HG02885 (cell line): Measurements from ENCODE around the gene GSTA3.
A peak's percentile ranks its signal among the peaks of the same experiment; 100 is the strongest.
"Not testable (repeated sequence)": the region's sequence is repeated elsewhere in the genome, so short reads cannot be mapped to it uniquely, and the experiment has no call there.

Experiments used
- ATAC-seq: cut with Tn5 transposase; IDR thresholded peaks from one replicate; pipeline ENCODE4 v1.9.1; 2021; ENCODE audit warnings: mild to moderate bottlenecking; ENCODE audit not compliant: unreplicated experiment, poor library complexity

GSTA3 gene

DNA sequence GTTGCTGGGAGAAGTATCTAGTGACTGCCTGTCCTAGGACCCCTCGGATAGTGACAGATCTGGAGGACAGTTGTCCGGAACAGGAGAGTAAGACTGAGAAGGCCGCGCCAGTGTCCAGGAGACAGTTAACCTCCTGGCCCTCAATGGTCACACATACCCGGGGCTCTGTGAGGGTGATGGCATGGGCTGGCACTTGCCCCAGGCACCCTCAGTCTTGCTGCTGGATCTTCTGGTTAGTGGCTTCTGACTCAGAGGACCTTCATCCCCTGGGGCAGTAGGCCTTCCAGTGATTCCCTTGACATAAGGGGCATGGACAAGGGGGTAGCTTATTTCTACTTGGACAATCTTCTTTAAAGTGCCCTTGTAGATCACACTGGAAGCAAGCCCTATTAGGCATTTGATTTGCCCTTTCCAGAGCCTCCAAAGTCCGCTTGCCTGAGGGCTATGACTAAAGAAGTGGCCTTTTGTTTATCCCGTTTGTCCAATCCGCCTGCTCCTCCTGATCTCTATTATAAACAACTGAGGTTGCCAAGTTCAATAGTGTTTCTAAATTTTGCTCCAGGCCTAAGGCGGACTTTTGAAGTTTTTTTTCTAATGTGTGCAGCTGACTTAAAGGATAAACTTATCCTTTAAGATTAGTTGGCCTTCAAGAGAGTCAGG, 8.7 kb upstream of the GSTA3 start:
- not testable (repeated sequence) for ATAC-seq

GRCh38 chr6:52914516-52914915, 5.0 kb upstream of the GSTA3 start:
- ATAC-seq, result no peak

GRCh38 chr6:52910091-52910490, 593 bp upstream of the GSTA3 start:
- ATAC-seq, result no peak

DNA sequence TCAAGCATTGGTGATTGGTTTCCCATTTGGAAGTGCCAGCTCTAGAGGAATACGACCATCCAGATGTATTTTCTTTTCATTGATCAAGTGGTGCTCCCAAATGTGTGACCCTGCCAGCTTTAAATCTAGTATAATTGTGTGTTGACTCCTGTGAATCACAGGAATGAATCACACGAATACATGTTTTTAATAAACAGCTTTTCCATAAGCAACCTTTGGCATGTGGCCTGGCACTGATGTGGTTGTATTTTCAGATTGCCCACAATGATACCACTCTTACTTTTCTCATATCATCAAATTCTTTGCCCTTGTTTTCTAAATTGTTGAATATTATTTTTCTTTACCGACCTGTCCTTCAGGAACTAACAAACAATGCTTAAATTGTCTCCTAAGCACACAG, 367 bp downstream of the GSTA3 start:
- no peak for ATAC-seq

- no peak for ATAC-seq
Observed at GRCh38 chr6:52908526-52908925, 972 bp downstream of the GSTA3 start.

- ATAC-seq, result no peak
Observed at GRCh38 chr6:52904562-52905279, 4.8 kb downstream of the GSTA3 start.

GRCh38 chr6:52900536-52900935, 9.0 kb downstream of the GSTA3 start:
- ATAC-seq, result no peak

DNA sequence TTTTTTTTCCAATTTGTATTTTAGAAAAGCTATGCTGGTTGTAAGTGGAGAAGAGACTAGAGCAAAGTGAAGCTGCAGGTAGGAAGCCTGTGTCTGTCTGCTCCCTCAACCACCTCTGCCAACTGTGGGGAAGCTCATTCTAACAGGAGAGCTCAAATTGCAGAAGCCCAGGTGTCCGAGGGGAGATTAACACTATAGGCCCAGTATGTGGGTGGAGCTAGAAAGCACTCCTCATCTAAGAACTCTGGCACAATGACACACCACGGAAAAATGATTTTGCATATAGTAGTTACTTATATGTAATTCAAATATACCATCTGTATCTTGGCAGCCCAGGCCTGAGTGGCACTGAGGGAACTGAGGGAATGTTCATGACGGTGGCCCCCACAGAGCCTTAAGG, 13.7 kb downstream of the GSTA3 start:
- not testable (repeated sequence) for ATAC-seq

- ATAC-seq, result no peak
Observed at GRCh38 chr6:52894285-52894684, 15.2 kb downstream of the GSTA3 start.

DNA sequence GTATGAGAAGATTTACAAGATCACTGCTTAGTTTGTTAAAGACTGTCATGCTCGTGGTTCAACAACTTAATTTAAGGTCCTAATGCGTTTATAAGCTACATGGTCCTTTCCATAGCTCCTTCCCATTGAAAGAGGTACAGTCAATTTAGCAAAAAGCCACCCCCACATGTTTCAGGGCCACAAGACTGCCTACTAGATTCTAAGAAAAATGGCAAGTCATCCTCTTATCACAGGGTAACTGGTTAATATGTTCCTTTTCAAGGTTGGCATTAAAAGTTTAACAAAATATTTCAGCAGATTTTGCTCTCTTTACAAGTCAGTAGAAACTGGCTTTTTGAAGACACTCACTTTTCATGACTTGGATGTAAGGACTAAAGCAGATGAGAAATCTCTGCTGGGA, 15.7 kb downstream of the GSTA3 start:
- ATAC-seq, result no peak

DNA sequence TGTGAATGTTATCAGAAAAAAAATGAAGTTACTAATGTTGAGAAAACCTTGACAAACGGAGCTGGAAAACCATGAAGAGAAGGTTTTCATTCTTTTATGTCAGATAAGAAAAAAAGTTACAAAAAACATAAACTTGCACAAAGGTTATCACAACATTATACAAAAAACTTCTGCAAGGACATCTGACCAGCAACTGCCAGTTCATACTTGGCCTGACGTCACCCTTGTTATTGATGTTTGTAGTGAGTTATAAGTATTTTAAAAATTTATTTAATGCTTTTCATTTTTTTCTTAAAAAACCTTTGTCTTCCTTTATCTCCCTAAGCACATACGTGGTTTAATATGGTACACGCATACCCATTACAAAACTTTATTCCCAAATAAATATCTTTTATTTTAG, 16.3 kb downstream of the GSTA3 start:
- ATAC-seq, result no peak

GRCh38 chr6:52890018-52890417, 19.5 kb downstream of the GSTA3 start:
- ATAC-seq, result no peak

GRCh38 chr6:52887910-52888524, 21.5 kb downstream of the GSTA3 start:
- no peak for ATAC-seq

DNA sequence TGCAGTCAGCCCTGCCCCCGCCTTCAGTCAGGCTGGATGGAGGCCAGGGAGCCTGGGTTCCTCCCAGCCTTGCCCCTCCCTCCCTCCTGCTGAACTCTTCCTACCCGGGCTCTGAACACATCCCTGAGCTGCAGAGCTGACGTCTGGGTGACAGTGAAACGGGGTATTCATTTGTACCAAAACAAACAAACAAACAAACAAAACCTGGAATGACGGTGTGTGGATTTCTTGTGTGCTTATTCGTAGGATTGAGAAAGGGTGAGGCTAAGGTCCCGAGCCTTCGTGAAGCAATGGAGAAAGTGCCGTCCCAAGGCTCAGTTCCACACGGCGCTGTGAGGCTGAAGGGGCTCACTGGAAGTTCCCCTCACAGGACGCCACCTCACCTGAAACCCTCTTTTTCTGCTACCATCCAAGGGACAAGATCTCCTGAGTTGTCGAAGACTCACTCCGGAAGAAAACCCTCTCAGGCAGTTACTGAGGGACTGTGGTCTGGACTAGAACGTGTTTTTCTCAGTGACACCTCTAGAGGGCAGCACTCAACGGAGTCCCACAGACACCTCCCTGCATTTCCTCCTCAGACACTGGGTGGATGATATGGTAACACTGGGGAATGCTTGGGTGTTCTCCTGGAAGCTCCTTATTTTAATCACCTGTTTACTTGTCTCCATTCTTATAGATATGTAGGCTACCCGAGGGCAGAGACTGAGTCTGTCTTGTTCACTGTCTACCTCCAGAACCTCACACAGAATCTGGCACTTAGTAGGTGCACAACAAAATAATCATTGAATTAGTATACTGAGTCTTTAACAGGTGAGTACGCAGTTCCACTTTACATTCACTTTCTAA, 27.3 kb downstream of the GSTA3 start:
- peak; percentile 99 for ATAC-seq

DNA sequence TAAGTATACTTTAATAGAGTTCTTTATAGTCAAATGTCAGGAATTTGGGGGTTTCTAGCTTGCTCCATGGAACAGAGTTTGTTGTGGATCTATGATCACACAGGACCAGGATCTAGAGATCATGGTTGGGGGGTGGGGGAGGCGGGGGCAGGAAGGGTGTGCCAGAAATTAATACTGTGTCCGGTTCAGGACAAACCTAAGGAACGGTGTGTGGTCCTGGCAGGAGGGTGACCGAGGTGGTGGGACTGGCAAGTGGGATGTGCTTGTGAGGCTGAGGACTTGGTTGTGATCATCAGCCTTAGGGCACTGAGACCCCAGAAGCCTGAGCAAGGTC, 27.9 kb downstream of the GSTA3 start:
- no peak for ATAC-seq

DNA sequence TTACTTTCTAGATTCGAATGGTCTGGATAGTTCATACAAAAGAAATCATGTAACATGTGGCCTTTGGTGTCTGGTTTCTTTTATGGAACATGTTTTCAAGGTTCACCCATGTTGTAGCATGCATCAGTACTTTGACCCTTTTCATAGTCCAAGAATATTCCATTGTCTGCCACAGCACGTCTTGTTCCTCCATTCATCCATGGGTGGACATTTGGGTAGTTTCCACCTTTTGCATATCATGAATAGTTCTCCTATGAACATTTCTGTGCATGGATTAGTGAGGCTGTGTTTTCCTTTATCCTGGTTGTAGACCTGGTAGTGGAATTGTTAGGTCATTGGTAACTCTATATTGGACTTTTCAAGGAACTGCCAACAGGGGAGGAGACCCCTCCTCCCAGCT, 31.7 kb downstream of the GSTA3 start:
- ATAC-seq, result no peak

DNA sequence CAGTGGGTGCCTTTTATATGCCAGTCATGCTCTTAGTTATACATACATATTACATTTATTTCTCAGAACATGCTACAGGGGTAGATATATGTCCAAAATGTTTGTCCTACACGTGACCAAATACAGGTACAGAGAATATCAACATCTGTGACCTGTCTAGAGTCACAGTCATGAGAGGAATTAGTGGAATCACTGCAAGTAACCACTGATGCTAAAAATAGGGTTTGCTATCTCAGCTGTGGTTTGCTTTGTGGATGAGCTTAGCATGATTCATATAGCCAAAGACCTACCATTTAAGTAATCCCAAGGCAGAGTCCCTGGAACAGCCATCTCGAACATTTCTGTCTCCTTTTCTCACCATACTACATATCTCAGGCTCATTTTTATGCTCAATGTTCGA, 32.3 kb downstream of the GSTA3 start:
- ATAC-seq, result peak; percentile 63

DNA sequence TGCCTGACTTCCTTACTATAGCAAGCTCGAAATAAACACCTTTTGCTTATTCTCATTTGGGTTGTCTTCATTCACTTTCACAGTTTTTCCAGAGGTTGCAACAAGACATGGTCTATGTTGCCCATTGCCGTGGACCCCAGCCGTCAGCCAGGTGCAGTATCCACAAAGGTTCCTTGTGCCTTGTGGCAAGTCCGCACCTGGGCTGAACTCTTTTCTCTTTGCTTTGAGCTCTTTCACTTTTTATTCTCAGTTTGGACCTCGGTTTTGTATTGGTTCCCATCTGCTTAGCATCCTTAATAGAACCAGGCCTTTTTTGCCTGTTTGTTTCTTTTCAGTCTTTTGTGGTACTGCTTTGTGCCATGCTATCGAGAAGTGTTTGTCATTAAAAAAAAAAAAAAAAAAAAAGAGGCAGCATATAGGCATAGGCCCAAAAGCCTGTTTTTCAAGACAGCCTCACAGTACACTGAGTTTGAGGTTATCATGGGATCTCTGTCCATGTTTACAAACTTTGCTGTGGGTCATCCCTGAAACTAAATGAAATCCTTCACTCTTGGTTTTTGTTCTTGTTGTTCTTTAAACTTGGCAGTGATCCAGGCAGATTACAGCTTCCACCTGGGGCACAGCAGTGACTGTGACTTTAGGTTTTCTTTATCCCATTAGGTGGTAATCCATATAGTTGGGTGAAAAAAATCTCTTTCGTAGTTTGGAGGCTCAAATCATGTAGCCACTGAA, 33.3 kb downstream of the GSTA3 start:
- no peak for ATAC-seq

GRCh38 chr6:52872031-52872430, 37.5 kb downstream of the GSTA3 start:
- ATAC-seq, result no peak

DNA sequence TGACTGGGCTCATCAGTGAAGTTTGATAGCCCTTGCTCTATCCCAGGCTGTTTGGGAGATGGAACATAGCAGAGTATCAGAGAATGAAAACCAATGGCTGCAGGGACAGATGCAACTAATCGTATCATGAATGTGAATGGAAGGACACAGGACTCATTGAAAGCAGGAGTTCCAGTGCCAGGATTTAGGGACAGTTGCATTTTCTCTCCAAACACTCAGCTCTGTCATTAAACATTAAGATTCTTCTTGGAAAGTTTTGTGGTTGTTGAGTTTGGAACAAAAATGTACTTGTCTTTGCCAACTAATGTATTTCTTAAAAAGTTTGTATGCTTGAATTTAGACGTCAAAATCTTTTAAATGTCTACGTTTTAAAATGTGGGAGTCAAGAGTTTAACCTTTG, 37.9 kb downstream of the GSTA3 start:
- no peak for ATAC-seq
